ENCODE data around the gene TRMT112.

DNA sequence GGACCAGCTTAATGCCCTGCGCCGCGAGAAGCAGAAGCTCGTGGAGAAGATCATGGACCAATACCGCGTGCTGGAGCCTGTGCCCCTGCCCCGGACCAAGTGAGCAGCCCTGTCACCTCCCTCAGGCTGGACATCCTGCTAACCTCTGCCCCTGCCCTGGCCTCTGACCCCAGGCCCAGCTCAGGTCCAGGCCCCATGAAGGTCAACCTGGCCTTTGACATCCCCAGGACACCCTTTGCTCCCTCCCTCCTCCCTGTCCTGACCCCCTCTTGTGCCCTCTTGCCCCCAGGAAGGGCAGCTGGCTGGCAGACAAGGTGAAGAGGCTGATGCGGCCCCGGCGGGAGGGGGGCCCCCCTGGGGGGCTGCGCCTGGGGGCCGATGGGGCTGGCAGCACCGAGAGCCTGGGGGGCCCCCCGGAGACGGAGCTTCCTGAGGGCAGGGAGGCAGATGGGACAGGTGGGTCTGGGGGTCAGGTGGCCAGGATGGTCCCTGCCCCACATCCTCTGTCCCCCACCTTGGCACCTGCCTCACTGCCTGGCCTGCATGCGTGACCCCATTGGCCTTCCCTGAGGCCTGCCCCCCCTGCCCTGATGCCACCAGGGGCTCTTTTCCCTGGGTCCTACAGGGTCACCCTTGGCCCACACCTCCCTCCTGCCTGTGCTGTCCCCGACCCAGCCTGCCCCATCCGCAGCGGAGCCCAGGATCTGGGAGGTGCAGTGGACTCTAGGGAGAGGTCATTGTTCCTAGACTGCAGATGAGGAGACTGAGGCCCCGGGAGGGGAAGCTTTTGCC lies 36.6 kb upstream of the TRMT112 start:
- TF ChIP-seq CTCF (conservative IDR thresholded peaks at IDR 0.05 in 1 of 2, IDR thresholded peaks at IDR 0.05 in 1 of 2; ENCODE audit: low read depth in 1 of 2, low read length in 2 of 2) (no peak), EZH2 (IDR thresholded peaks at IDR 0.05; ENCODE audit: low read length, missing control alignments) (no peak)
